ENCODE measurements around the gene PRPH. TPM values are rescaled to one million over a fixed set of nuclear protein-coding genes. Genes with fewer than 3 reads are reported as not detected.

Gene PRPH
- total and polyA plus RNA-seq, 9 of the 15 experiments (the other 6 are each of a cell fraction or from before 2014, with no cell fraction given) = 0.27 to 1.9 (median 1.3) TPM; not detected in 1

GRCh38 chr12:49336645-49337584, 42.0 kb downstream of the PRPH start, which contains the start of gene C1QL4 (continued):
- no peak for TF ChIP-seq TSHZ1 (CRISPR knock-in tag; IDR thresholded peaks at IDR 0.05)
- TF ChIP-seq SREBF1 (IDR thresholded peaks at IDR 0.05; ENCODE audit: borderline replicate concordance, low read depth, low read length) = no peak
- TF ChIP-seq MAFF (IDR thresholded peaks at IDR 0.05; ENCODE audit: low read length) = no peak
- no peak for TF ChIP-seq PATZ1 (CRISPR knock-in tag; IDR thresholded peaks at IDR 0.05; ENCODE audit: borderline replicate concordance)
- TF ChIP-seq JUNB (CRISPR knock-in tag; conservative IDR thresholded peaks at IDR 0.05) = no peak
- TF ChIP-seq HDAC8 (tag; IDR thresholded peaks at IDR 0.05) = no peak
- TF ChIP-seq NFE2 (IDR thresholded peaks at IDR 0.05; ENCODE audit: low read depth) = no peak
- peak; percentile 89 to 99 for TF ChIP-seq MAZ (CRISPR knock-in tag; conservative IDR thresholded peaks at IDR 0.05 in 1 of 2, IDR thresholded peaks at IDR 0.05 in 1 of 2)
- no peak for TF ChIP-seq SETDB1 (IDR thresholded peaks at IDR 0.05; ENCODE audit: low read length)
- no peak for TF ChIP-seq MECOM (CRISPR knock-in tag; IDR thresholded peaks at IDR 0.05)
- no peak for TF ChIP-seq ZNF124 (CRISPR knock-in tag; IDR thresholded peaks at IDR 0.05)
- TF ChIP-seq CC2D1A (IDR thresholded peaks at IDR 0.05) = no peak
- TF ChIP-seq EP400 (IDR thresholded peaks at IDR 0.05) = no peak
- TF ChIP-seq HDAC3 (IDR thresholded peaks at IDR 0.05; ENCODE audit: borderline replicate concordance, partially characterized antibody) = no peak
- no peak for TF ChIP-seq CTCFL (IDR thresholded peaks at IDR 0.05; ENCODE audit: borderline replicate concordance, insufficient read depth, low read depth, low read length, poor library complexity, severe bottlenecking)
- no peak for TF ChIP-seq ZNF644 (tag; IDR thresholded peaks at IDR 0.05; ENCODE audit: low read depth)
- TF ChIP-seq SRSF1 (IDR thresholded peaks at IDR 0.05; ENCODE audit: low read depth, low read length) = no peak
- no peak for TF ChIP-seq HEY1 (CRISPR knock-in tag; IDR thresholded peaks at IDR 0.05; ENCODE audit: borderline replicate concordance)
- TF ChIP-seq NR1H2 (CRISPR knock-in tag; IDR thresholded peaks at IDR 0.05) = no peak
- TF ChIP-seq BRF1 (IDR thresholded peaks at IDR 0.05; ENCODE audit: borderline replicate concordance, extremely low read depth, insufficient read length) = no peak
- no peak for TF ChIP-seq ZKSCAN3 (CRISPR knock-in tag; IDR thresholded peaks at IDR 0.05)

All from K562 (cell line).